Trophoblast cell (in vitro differentiated cells and primary cell): ENCODE measurements around the gene PANK3.
"Not testable (repeated sequence)": the region's sequence is repeated elsewhere in the genome, so short reads cannot be mapped to it uniquely, and the experiment has no call there.

Experiments
- DNase-seq, 2 donors: peaks; one replicate each; pipeline ENCODE4 v3.0.0-alpha.2; 2016
- H2AFZ ChIP-seq: 2 replicates; pipeline ENCODE4 v1.6.1; 2013; ENCODE audit warnings: low read length, moderate library complexity, mild to moderate bottlenecking; ENCODE audit not compliant: insufficient read depth, poor library complexity
- H2AK5ac ChIP-seq: 2 replicates; pipeline ENCODE4 v1.6.1; 2013; ENCODE audit warnings: mild to moderate bottlenecking, low read length
- H2BK120ac ChIP-seq: 2 replicates; pipeline ENCODE4 v1.6.1; 2013; ENCODE audit warnings: low read length, mild to moderate bottlenecking, moderate library complexity; ENCODE audit not compliant: insufficient read depth, poor library complexity
- H2BK12ac ChIP-seq: 2 replicates; pipeline ENCODE4 v1.6.1; 2013; ENCODE audit warnings: mild to moderate bottlenecking, low read length, moderate library complexity
- H2BK5ac ChIP-seq: 2 replicates; pipeline ENCODE4 v1.6.1; 2013; ENCODE audit warnings: low read length, low read depth, moderate library complexity, mild to moderate bottlenecking; ENCODE audit not compliant: poor library complexity
- H3K14ac ChIP-seq: 2 replicates; pipeline ENCODE4 v1.6.1; 2013; ENCODE audit warnings: mild to moderate bottlenecking, low read length
- H3K18ac ChIP-seq: 2 replicates; pipeline ENCODE4 v1.6.1; 2013; ENCODE audit warnings: mild to moderate bottlenecking, low read length
- H3K23ac ChIP-seq: 2 replicates; pipeline ENCODE4 v1.6.1; 2013; ENCODE audit warnings: low read length
- H3K27ac ChIP-seq: 2 replicates; pipeline ENCODE4 v1.5.1; 2013; ENCODE audit warnings: low read depth, mild to moderate bottlenecking, inconsistent platforms, low read length, moderate library complexity
- H3K27me3 ChIP-seq: 2 replicates; pipeline ENCODE4 v1.6.1; 2013; ENCODE audit warnings: inconsistent platforms, mild to moderate bottlenecking, low read length, moderate library complexity; ENCODE audit not compliant: insufficient read depth
- H3K36me3 ChIP-seq, 2 experiments: 1 replicate in 1 of 2; 2 replicates in 1 of 2; pipeline ENCODE4 v1.6.1; 2013; ENCODE audit warnings: low read length in 2 of 2, mild to moderate bottlenecking in 2 of 2, moderate library complexity in 1 of 2; ENCODE audit not compliant: insufficient read depth in 2 of 2, control insufficient read depth in 1 of 2
- H3K4ac ChIP-seq: 2 replicates; pipeline ENCODE4 v1.6.1; 2013; ENCODE audit warnings: low read depth, mild to moderate bottlenecking, low read length, moderate library complexity
- H3K4me1 ChIP-seq, 2 experiments: 1 replicate in 1 of 2; 2 replicates in 1 of 2; pipeline ENCODE4 v1.6.1; 2013; ENCODE audit warnings: low read length in 2 of 2, mild to moderate bottlenecking in 2 of 2, moderate library complexity in 1 of 2; ENCODE audit not compliant: insufficient read depth in 2 of 2, control insufficient read depth in 1 of 2
- H3K4me2 ChIP-seq: 2 replicates; pipeline ENCODE4 v1.6.1; 2013; ENCODE audit warnings: inconsistent platforms, mild to moderate bottlenecking, low read length, moderate library complexity
- H3K4me3 ChIP-seq: 2 replicates; pipeline ENCODE4 v1.5.1; 2013; ENCODE audit warnings: mild to moderate bottlenecking, low read depth, low read length, inconsistent platforms
- H3K79me1 ChIP-seq: one replicate; pipeline ENCODE4 v1.6.1; 2013; ENCODE audit warnings: low read length
- H3K79me2 ChIP-seq: 2 replicates; pipeline ENCODE4 v1.6.1; 2013; ENCODE audit warnings: low read length, mild to moderate bottlenecking; ENCODE audit not compliant: control insufficient read depth, insufficient read depth, poor library complexity
- H3K9ac ChIP-seq: 2 replicates; pipeline ENCODE4 v1.6.1; 2013; ENCODE audit warnings: mild to moderate bottlenecking, low read length
- H3K9me3 ChIP-seq: 2 replicates; pipeline ENCODE4 v1.6.1; 2013; ENCODE audit warnings: low read depth, mild to moderate bottlenecking, control low read depth, inconsistent platforms, low read length; ENCODE audit not compliant: insufficient read depth
- H4K12ac ChIP-seq: 2 replicates; pipeline ENCODE4 v1.6.1; 2013; ENCODE audit warnings: low read depth, mild to moderate bottlenecking, low read length, moderate library complexity
- H4K8ac ChIP-seq: 2 replicates; pipeline ENCODE4 v1.6.1; 2013; ENCODE audit warnings: low read depth, mild to moderate bottlenecking, low read length, moderate library complexity
- H4K91ac ChIP-seq: one replicate; pipeline ENCODE4 v1.6.1; 2013; ENCODE audit warnings: low read depth, mild to moderate bottlenecking, low read length, moderate library complexity
- WGBS: extraction: QIAGEN DNeasy Blood & Tissue Kit; methylation state at CpG from one replicate; pipeline ENCODE4 v1.1.7; 2013; ENCODE audit warnings: missing lambda C conversion rate; ENCODE audit not compliant: insufficient read length, insufficient coverage; ENCODE audit errors: extremely low coverage; 5-methylcytosine and 5-hydroxymethylcytosine counted together

The PANK3 gene

DNA sequence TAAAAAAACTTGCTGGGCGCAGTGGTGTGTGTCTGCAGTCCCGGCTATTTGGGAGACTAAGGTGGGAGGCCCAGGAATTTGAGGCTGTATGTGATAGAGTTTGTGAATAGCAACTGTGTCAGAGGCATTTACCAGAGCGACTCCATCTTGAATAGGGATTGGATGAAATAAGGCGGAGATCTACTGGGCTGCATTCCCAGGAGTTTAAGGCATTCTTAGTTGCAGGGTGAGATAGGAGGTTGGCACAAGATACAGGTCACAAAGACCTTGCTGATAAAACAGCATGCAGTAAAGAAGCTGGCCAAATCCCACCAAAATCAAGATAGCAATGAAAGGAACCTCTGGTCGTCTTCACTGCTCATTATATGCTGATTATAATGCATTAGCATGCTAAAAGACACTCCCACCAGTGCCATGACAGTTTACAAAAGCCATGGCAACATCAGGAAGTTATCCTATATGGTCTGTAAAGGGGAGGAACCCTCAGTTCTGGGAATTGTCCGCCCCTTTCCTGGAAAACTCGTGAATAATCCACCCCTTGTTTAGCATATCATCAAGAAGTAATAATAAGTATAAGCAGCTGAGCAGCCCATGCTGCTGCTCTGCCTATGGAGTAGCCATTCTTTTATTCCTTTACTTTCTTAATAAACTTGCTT is 1.8 kb upstream of the PANK3 start:
- not testable (repeated sequence) for H3K23ac ChIP-seq, H2BK5ac ChIP-seq, H4K12ac ChIP-seq, H3K27me3 ChIP-seq, H3K14ac ChIP-seq, H3K4ac ChIP-seq, H3K18ac ChIP-seq, H4K91ac ChIP-seq, H3K27ac ChIP-seq, H4K8ac ChIP-seq, H3K79me2 ChIP-seq, H3K36me3 ChIP-seq, H3K9ac ChIP-seq, H2AFZ ChIP-seq, H2AK5ac ChIP-seq, DNase-seq, H3K9me3 ChIP-seq, H3K4me3 ChIP-seq, H2BK120ac ChIP-seq, H3K4me2 ChIP-seq, H3K4me1 ChIP-seq
- Histone ChIP-seq H2BK12ac (peak overlapping the region; percentile 71), H3K79me1 (peaks cover 14% of the 10 kb centered on the region)
- no CpG with 5 or more reads among the region's 7 CpGs for WGBS

DNA sequence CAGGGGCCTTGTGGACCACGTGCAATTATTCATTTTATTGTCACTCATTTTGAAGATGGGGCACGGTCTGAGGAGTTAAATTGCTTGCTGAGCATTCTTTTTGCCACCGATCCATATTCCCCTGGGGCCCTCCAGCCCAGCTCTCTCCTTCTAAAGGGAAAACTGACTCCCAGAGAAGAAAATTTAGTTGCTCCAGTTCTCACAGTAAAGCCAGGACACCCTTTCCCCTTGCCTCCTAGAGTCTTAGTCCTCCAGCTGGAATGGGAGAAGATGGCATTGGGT is 1.0 kb upstream of the PANK3 start:
- WGBS: no CpG with 5 or more reads among the region's 3 CpGs
- peak overlapping the region; percentile 35 for H4K12ac ChIP-seq
- peak overlapping the region; percentile 67 for H2BK5ac ChIP-seq
- H3K27ac ChIP-seq: peak overlapping the region; percentile 92
- peak overlapping the region; percentile 65 for H2BK12ac ChIP-seq
- no peaks in the 10 kb centered on the region for H3K9me3 ChIP-seq
- peaks cover 0 to 2% of the 10 kb centered on the region in 2 experiments for H3K36me3 ChIP-seq
- peak overlapping the region; percentile 64 for H3K4me2 ChIP-seq
- H3K18ac ChIP-seq: no peak overlapping the region
- peak overlapping the region; percentile 74 for H4K91ac ChIP-seq
- no peak overlapping the region for H3K23ac ChIP-seq
- H3K4me3 ChIP-seq: no peak overlapping the region
- peaks cover 4% of the 10 kb centered on the region in 2 experiments for H3K4me1 ChIP-seq
- H2BK120ac ChIP-seq: peak overlapping the region; percentile 56
- peaks cover 14% of the 10 kb centered on the region for H3K79me1 ChIP-seq
- peak overlapping the region; percentile 64 for H3K14ac ChIP-seq
- H3K4ac ChIP-seq: peak overlapping the region; percentile 26
- peak overlapping the region; percentile 87 for H4K8ac ChIP-seq
- H3K27me3 ChIP-seq: no peaks in the 10 kb centered on the region
- peak overlapping the region; percentile 30 for H2AFZ ChIP-seq
- peak overlapping the region; percentile 28 for H2AK5ac ChIP-seq
- no peak for DNase-seq
- H3K9ac ChIP-seq: no peak overlapping the region
- H3K79me2 ChIP-seq: peaks cover 13% of the 10 kb centered on the region

DNA sequence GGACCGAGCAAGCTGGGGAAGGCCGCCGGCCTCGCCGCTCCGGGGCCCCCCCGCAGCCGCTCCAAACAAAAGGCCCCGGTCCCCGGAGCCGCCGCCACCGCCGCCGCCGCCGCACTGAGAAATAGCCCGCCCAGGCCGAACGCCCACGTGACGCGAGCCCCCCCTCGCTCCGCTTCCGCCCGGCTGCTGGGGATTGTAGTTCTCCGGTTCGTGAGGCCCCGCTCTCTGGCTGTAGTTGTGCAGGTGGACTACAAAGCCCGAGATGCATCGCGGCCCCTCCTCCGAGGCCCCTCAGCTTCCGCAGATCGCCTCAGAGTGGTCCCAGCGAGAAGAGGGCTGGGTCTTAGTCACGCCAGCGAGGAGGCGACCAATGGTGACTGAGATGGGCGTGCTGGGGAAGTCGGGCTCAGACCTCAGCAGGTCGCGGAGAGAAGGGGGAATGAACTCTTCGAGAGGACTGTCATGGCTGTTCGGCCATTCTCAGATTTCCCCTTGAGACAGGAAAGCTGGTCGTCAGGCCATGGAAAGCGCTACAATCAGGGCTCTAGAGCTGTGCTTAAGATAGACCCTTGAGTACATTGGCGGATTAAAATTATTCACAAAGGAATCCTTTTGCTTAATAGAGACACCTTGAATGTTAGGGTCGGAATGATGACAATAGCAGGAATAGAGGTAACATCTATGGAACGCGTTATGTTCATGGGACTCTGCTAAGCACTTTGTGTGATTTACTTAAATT is 489 bp upstream of the PANK3 start:
- Histone ChIP-seq H2BK120ac (peak overlapping the region; percentile 56), H3K79me2 (peaks cover 13% of the 10 kb centered on the region), H3K9ac (peak overlapping the region; percentile 84), H3K4me2 (peak overlapping the region; percentile 64), H2AFZ (peak overlapping the region; percentile 40), H3K23ac (no peak overlapping the region), H3K9me3 (no peaks in the 10 kb centered on the region), H3K27me3 (no peaks in the 10 kb centered on the region), H3K4me3 (peak overlapping the region; percentile 79), H4K91ac (peak overlapping the region; percentile 86), H3K14ac (peak overlapping the region; percentile 73), H3K18ac (no peak overlapping the region), H2AK5ac (no peak overlapping the region), H3K4ac (no peak overlapping the region), H2BK5ac (peak overlapping the region; percentile 74), H4K8ac (peak overlapping the region; percentile 87), H3K27ac (peak overlapping the region; percentile 92), H3K4me1 (peaks cover 4% of the 10 kb centered on the region in 2 experiments), H4K12ac (peak overlapping the region; percentile 52), H3K36me3 (peaks cover 0 to 2% of the 10 kb centered on the region in 2 experiments), H3K79me1 (peaks cover 14% of the 10 kb centered on the region), H2BK12ac (no peak overlapping the region)
- DNase-seq: peak; percentile 98 to 99
- no CpG with 5 or more reads among the region's 52 CpGs for WGBS

DNA sequence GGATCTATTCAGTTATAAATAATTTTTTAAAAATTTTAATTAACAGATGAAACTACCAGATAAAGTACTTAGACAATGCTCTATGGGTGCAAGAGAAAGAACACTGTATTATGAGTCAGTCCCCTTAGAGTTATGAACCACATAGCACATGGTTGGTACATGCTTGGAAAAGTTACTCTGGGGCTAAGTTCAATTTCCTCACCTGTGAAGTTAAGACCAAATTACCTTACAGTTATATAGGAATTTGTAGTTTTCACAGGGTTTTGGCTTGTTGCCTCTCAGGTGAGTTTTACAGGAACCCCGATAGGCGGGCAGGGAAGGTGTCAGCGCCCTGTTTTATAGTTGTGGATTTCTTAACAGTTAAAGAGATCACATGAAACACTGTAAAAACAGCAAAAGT is 1.2 kb downstream of the PANK3 start:
- Histone ChIP-seq H2AFZ (no peak overlapping the region), H2AK5ac (no peak overlapping the region), H4K91ac (no peak overlapping the region), H3K18ac (no peak overlapping the region), H2BK5ac (no peak overlapping the region), H3K4me1 (peaks cover 4% of the 10 kb centered on the region in 2 experiments), H4K8ac (no peak overlapping the region), H3K27me3 (no peaks in the 10 kb centered on the region), H3K79me2 (peaks cover 15% of the 10 kb centered on the region), H3K36me3 (peaks cover 0 to 2% of the 10 kb centered on the region in 2 experiments), H4K12ac (no peak overlapping the region), H3K9ac (no peak overlapping the region), H2BK12ac (no peak overlapping the region), H3K14ac (no peak overlapping the region), H3K27ac (no peak overlapping the region), H2BK120ac (no peak overlapping the region), H3K23ac (no peak overlapping the region), H3K4ac (peak overlapping the region; percentile 92), H3K4me2 (peak overlapping the region; percentile 87), H3K9me3 (no peaks in the 10 kb centered on the region), H3K4me3 (no peak overlapping the region), H3K79me1 (peaks cover 14% of the 10 kb centered on the region)
- DNase-seq: peak; percentile 25 to 46
- WGBS: no CpG with 5 or more reads among the region's 3 CpGs
